NCI-H1436 (cell line): ENCODE results near the gene PRLR.

ENCODE experiments used
- DNase-seq: peaks from one replicate; lab custom pipeline; 2025; lab: John Stamatoyannopoulos, UW

Gene PRLR

GRCh38 chr5:35159370-35159742, 70.9 kb downstream of the PRLR start:
- no peak for DNase-seq

GRCh38 chr5:35158622-35159369, 71.5 kb downstream of the PRLR start:
- no peak for DNase-seq

- no peak for DNase-seq
Observed at GRCh38 chr5:35158204-35158603, 72.1 kb downstream of the PRLR start.

- no peak for DNase-seq
Observed at GRCh38 chr5:35153375-35153932, 76.8 kb downstream of the PRLR start.

GRCh38 chr5:35152733-35153132, 77.6 kb downstream of the PRLR start:
- DNase-seq, result no peak

GRCh38 chr5:35151146-35151920, 79.0 kb downstream of the PRLR start:
- DNase-seq, result no peak

GRCh38 chr5:35149041-35149440, 81.2 kb downstream of the PRLR start:
- no peak for DNase-seq

- no peak for DNase-seq
Observed at GRCh38 chr5:35146406-35146805, 83.9 kb downstream of the PRLR start.

- no peak for DNase-seq
Observed at GRCh38 chr5:35145691-35146317, 84.5 kb downstream of the PRLR start.

- DNase-seq, result no peak
Observed at GRCh38 chr5:35145012-35145411, 85.3 kb downstream of the PRLR start.

- DNase-seq, result no peak
Observed at GRCh38 chr5:35143841-35144240, 86.4 kb downstream of the PRLR start.

- DNase-seq, result no peak
Observed at GRCh38 chr5:35141739-35142138, 88.5 kb downstream of the PRLR start.

- no peak for DNase-seq
Observed at GRCh38 chr5:35138232-35138631, 92.1 kb downstream of the PRLR start.

GRCh38 chr5:35136386-35136785, 93.9 kb downstream of the PRLR start:
- DNase-seq, result no peak

- DNase-seq, result no peak
Observed at GRCh38 chr5:35135239-35135700, 95.0 kb downstream of the PRLR start.

GRCh38 chr5:35134278-35135030, 95.8 kb downstream of the PRLR start:
- DNase-seq, result no peak

- no peak for DNase-seq
Observed at GRCh38 chr5:35133186-35133585, 97.1 kb downstream of the PRLR start.

- no peak for DNase-seq
Observed at GRCh38 chr5:35131723-35132122, 98.6 kb downstream of the PRLR start.

- no peak for DNase-seq
Observed at GRCh38 chr5:35129921-35130485, 100.3 kb downstream of the PRLR start.

- DNase-seq, result no peak
Observed at GRCh38 chr5:35129276-35129675, 101.0 kb downstream of the PRLR start.

GRCh38 chr5:35127006-35127405, 103.3 kb downstream of the PRLR start:
- no peak for DNase-seq

GRCh38 chr5:35125746-35126145, 104.5 kb downstream of the PRLR start:
- DNase-seq, result no peak
